Glomerular visceral epithelial cell (primary cell): Measurements from ENCODE around the gene ZNF407.

Experiments used
- DNase-seq: peaks from one replicate; pipeline ENCODE4 v3.0.0-alpha.2; 2016; ENCODE audit errors: extremely low spot score

ZNF407 gene

DNA sequence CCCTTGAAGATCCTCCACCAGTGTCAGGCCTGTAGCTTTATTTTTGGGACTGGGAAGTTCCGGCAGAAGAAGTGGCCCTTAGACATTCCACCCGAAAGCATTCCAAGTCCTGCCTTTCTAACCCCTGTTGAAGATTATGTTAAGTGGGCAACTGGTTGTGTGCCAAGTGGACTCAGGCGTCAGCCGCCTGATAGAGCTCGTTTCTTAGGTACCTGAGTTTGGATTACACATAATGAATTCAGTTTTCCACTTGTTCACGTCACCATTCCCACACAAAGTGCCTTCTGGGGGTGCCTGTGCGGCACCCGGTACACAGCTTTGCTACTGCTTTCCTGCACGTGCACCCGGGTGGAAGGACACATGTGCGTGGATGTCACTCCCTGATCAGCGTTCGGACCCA lies 454.8 kb downstream of the ZNF407 start:
- no peak for DNase-seq

DNA sequence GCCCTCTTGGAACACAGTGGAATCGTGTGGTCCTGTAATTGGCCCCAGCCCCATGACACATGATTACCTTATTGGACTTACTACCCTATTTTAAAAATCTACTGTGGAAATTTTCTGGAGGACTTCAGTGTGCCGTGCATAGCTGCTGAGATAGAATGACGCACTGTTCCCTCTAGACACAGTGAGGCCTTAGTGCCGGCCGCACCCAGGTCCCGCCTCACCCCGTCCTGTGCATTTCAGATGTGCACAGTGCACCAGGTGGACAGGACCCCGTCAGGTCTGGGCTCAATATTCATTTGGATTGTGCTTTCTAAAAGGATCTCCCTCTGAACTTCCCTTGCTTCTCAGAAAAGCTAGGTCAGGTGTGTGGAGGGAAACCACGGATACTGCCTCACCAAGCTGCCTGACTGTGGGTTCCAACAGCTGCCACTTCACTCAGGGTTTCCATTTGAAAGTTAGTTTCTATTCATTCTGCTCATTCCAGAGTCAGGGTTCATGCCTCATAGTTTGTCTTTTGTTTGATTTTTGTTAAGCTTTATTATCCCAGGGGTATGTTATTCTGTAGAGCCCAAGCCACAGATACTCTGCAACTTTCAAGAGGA lies 455.5 kb downstream of the ZNF407 start:
- no peak for DNase-seq

DNA sequence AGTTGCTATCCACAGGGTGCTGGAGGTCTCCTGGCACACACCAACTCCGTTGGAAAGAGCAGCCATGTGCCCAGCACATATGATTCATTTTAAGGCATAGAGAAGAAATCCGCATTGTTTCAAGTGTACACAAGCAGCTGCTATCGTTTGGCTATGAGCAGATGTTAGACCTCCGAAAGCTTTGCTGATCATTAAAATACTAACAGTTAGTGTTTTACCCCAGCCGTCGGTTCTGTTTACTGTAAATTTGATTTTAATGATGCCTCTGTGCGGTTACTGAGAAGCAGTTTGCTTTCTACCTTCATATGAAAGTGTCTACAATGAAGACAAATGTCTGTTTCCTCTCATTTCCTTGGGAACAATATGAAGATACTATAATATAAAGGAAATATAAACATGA lies 456.4 kb downstream of the ZNF407 start:
- no peak for DNase-seq

DNA sequence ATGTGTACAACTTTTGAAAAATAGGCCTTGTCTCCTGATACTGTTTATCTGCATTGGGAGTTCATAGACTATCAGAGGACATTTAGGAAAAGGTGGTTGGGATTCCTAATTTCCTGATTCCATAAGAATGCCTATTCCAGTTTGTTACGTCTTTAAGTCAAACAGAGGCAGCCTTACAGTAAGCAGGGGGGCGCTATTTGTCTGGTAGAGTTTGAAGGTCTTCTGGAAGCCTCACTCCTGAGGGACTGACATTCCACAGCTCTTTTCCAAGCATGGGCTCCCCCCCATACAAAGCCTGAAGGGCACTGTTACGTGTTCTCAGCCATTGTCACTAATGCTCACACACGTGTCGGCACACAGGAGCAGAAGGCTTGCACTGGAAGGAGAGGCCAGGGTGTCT lies 456.9 kb downstream of the ZNF407 start:
- no peak for DNase-seq

DNA sequence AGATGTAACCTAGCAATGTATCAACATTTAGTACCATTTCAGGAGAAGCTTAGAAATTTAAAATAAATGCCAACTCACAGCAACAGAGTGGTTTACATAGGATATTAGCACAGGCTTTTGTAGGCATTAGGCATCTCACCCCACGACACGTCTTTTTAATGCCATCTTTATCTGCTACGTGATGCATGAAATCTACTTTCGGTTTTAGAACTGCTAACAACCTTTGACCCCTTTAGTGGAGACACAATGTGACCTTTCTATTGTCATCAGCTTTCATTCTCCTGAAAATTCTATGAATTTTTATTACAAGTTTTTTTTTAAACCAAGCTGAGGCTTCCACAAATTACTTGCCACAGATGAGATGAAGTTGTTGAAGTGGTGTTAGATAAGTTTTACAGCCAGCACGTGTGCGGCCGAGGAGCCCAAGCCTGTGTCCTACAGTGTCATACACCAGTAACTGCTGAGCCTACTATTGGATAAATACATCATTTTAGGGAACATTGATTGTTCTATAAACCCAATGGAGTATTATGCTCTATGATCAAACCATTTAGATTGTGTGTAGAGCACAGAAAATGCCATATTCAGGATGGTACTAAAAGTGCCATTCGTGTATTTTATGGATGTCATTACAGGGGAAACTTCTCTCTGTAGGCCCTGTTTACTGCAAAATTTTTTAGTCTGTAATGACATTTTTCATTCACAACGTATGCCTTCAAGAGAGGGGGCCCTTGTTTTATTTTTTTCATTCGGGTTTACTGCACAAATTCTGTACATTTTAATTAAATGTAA lies 459.7 kb downstream of the ZNF407 start:
- no peak for DNase-seq

DNA sequence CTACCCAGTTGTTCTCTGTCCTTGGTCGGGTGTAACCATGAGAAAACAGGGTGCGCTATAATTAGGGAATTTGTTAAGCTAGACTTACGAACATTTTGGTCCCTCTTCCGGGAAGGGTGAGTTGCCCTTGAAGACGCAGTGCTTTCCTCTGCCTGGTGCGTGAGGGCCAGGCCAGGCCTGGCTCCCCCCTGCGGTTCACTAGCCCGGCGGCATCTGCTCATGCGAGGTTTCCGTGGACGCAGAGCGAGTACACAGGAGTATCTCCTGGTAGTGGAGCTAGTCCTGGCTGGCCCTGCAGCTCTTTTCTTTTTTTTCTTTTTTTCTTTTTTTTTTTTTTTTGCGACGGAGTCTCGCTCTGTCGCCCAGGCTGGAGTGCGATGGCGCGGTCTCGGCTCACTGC lies 462.5 kb downstream of the ZNF407 start:
- no peak for DNase-seq

DNA sequence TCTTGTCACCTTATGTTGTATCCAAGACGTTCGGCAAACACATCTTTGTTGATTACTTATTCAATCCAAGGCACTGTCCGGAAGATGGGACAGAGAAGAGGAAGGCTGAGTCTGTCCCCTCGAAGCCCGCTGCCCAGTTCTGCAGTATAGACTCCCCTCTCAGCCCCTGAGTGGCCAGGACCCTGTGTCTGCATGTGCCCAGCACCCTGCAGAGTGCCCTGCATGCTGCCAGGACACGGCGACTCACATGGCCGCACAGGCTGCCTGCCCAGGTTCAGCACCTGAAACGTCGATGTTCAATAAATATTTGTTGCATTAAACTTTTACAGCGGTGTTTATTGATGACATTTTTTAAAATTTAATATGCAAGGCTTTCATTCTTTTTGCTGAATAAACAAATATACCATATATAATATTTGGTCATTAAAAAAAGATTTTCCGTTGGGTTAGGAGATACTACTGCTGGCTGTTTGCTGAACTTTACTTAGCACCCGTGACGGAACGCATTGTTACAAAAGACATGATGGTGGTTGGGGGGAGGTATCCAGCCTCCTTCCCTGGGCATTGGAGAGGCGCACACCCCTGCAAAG lies 464.7 kb downstream of the ZNF407 start:
- no peak for DNase-seq

DNA sequence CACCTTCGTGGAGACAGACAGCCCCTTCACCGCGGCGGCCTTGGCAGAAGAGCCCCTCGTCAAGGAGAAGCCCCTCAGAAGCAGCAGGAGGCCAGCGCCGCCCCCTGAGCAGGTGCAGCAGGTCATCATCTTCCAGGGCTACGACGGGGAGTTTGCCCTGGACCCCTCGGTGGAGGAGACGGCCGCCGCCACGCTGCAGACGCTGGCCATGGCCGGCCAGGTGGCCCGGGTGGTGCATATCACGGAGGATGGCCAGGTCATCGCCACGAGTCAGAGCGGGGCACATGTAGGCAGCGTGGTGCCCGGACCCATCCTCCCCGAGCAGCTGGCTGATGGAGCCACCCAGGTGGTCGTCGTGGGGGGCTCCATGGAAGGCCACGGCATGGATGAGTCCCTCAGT lies 465.5 kb downstream of the ZNF407 start:
- no peak for DNase-seq

DNA sequence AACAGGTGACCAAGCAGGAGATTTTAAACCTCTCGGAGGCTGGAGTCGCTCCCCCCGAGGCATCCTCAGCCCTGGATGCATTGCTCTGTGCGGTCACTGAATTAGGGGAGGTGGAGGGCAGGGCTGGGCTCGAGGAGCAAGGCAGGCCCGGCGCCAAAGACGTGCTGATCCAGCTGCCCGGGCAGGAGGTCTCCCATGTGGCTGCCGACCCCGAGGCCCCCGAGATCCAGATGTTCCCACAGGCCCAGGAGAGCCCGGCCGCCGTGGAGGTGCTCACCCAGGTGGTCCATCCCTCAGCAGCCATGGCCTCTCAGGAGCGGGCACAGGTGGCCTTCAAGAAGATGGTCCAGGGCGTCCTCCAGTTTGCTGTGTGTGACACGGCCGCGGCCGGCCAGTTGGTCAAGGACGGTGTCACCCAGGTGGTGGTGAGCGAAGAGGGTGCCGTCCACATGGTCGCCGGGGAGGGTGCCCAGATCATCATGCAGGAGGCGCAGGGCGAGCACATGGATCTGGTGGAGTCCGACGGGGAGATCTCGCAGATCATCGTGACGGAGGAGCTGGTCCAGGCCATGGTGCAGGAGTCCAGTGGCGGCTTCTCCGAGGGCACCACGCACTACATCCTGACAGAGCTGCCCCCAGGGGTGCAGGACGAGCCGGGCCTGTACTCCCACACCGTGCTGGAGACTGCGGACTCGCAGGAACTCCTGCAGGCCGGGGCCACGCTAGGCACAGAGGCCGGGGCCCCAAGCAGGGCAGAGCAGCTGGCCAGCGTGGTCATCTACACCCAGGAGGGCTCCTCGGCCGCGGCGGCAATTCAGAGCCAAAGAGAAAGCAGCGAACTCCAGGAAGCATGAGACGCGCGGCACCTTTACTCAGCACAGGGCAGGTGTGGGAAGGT lies 466.2 kb downstream of the ZNF407 start:
- DNase-seq = no peak

DNA sequence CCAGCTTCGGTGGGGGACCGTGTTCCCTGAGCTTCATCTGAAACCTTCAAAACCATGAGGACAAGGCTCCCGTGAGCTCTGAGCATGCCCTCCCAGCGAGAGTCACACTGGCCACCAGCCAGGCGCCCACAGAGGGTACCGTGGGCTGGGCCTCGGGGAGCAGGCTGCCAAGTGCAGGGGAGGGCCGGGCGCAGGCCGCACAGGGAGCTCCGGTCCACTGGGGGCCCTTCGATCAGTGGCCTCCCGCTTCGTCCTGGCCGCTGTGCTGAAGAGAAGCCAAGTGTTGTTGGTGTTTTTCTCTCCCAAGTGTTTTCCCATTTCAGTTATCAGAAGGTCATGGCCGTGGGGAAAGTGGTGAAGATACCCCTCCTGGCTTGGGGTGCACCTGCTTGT lies 466.8 kb downstream of the ZNF407 start:
- DNase-seq = no peak

DNA sequence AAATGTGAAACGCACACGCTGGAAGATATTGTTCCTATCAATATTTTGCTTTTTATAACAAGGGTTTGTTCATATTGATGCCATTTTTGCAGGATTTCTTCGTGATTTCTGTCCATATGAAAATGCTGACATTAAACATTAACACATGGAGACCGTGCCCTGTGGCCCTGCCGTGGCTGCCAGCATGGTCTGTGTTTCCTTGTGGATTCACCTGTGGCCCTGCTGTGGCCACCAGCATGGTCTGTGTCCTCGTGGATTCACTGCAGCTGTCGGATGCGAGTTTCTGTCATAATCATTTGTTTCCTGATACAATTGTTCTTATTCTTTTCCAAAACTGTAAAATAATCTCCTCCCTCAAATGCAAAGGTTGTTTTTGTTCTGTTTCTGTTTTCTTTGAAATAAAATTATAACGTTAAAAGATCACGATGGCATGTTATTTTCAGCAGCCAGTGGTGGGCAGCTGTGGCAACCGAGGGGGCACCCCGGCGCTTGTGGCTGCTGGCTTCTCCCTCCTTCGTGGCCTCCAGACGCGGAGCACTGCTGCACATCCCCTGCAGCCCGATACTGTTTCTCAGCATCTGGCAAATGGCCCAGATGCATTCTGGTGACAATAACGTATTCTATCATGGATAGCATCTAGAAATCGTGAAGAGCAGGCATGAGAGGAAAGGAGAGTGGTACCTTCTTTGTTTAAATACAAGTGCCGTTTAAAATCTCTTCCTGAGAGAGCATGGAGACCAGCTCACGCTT lies 467.8 kb downstream of the ZNF407 start:
- DNase-seq = no peak

DNA sequence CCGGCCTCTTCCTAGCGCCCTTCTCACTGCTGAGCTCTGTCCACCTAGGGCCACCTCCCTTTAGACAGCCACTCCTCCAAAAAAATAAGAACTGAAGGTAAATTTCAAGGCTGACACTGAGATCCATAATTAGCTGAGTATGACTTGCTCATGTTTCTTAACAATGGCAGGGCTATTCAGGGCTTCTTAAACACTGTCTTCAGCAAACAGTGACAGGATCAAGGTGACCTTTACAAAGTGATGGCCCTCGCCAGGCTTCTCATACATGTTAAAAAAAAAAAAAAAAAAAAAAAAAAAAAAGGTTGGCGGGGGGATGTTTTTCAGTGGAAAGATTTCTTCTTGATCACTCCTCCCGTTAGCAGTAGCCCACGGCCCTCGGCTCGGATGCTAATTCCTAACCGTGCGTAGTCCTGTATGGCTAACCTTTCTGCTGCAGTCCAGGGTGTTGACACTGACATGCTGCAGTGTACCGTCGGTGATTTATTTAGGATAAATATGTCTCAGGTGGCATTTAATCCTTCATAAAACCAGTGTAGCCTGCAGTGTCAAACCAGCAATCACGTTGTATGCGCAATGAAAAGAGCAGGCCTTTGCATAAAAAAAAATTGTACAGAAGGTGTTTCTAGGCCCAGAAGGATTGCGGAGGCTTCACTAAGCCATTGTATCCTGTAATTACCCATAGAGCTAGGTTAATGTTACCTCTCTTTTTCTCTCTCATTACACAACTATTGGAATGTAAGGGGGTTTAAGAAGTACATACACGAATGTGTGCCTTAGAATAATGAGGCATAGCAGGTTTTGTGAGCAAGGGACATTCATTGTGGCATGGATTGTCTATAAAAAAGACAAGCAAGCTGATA lies 468.6 kb downstream of the ZNF407 start:
- DNase-seq = no peak

DNA sequence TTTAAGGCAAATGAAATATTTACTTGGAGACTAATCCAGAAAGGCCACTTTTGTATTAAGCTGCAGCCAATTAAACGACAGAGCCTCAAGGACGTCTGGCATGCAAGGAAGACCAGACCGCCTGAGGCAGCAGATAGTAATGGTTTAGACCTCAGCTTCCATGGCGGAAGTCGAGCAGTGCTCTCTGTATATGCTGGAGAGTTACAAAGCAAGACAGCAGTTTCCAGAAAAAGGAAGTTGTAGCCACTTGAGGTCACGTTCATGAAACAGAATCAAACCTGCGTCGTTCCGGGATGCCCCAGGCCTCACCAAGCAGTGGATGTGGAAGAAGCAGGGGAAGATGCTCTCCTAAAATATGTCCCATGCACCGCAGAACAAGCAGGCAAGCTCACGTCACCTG lies 469.3 kb downstream of the ZNF407 start:
- no peak for DNase-seq

DNA sequence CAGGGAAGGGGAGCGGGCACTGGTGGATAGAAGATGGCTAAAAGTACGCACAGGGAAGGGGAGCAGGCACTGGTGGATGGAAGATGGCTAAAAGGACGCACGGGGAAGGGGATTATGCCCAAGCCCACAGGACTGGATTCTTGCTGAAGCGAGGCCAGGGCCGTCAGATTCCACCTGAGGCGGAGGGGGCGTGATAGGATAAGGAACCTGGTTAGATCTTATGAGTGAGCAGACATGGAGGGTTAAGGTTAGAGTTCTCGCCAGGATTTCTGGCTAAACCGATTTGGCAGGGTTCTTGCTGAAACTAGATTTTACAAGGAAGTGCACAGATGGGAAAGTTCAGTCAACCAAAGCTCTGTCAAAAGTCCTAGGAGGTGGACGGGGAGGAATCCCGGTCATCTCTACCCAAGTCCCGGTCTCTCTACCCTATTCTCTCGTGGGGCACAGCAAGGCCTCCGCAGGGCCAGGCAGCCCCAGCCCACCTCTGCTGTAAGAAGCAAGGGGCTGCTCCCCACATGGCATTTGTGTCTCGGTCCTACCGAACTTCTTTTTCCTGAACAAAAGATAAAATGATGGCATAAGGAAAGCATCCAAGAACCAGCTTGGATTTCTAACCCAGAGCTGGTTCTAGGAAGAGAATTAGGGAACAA lies 470.5 kb downstream of the ZNF407 start:
- DNase-seq = no peak

DNA sequence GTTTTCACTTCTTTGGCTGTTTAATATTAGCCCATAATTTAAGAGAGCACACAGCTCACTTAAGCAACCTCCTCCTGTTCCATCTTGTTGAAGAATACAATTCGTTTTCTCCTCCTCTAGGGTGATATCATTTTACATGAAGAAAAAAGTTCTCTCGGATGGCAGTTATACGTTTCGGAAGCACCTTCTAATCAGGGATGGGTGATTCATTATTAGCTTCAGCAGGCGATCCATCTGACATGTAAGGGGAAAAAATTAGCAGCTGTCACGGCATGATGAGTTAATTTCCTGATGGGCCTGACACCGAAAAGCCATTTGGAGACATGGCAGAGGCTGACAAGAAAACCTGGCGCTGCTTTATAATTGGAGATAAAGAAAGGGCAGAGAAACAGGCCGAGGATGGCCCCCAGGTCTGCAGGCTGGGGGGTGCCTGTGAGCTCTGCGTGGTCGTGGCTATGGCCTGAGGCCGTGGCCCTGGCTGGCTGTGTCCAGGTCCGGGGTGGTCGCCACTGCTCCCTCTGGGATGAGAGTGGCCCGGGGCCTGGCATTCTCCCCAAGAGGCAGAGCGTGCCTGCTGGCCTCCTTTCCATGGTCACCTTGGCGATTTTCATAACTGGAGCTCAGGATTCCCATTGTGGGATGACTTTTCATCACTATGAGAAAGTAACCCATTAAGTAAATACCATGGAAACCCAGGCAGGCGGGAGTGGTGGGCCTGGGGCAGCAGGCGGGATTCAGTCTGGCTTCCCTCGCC lies 471.2 kb downstream of the ZNF407 start:
- DNase-seq = no peak

DNA sequence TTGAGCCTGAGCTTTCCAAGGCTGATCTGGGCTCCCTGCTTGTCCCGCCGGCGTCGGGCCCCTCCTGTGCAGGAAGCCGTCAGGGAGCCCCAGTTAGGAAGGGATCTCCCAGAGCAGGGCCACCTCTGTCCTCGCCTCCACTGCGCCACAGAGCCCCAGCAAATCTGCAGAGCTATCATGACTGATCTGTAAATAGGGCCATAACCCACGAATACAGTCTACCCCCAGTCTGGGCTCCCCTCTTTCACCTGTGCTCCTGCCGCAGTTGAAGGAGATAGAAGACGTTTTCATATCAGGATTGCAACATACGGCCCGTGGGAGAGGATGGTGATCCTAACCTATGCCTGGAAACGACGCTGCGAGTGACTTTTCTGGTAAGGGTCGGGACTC lies 472.6 kb downstream of the ZNF407 start:
- no peak for DNase-seq

DNA sequence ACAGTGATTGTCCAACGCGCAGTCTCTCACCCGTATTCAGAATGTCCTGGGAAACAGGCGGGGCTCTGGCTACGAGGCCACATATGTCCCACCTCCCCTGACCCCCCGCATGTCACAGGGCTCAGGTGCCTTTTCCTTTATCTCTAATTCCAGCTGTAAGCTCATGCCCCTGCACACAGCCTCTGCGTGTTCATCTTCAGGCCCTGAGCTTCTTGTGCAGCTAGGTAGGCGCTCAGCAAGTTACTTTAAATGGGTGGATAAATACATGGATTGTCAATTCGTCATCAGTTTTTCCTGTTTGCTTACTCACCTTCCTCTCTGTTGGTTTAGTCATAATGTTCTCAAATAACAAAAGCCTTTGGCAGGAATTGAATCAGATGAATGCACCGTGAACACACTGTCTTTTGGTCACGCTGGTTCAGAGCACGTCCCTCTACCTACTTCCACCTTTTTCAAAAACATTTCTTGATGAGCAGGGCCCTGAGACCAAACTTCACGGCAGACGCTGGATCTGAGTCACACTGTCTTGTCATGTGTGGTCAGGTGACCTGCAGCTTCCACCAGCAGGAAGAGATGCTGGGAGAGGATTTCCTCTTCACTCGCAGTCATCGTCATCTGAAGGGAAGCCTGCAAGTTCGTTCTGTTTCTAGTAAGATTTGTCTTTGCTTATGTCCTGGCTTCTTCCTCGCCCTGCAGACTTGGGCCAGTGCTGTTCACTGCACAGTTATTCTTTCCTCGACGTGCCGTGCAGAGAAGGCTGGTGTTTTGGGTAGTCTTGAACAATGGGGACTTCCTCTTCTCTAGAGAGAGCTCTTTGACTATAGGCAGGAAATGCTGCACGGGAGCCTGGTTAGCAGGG lies 473.2 kb downstream of the ZNF407 start:
- DNase-seq = peak; percentile 74

DNA sequence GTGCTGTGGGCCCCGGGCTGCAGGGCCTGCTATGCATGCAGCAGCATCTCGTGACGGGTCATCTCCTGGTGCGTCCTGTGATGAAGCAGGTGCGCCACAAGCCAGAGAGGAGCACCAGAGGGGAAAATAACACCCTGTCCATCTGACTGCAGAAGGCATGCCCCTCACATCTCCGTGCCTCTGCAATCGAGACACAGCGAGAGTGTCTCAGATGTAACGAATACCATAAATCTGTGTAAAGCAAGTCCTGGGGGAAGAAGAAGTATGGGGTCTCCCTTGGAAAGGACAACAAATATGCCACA lies 473.8 kb downstream of the ZNF407 start:
- DNase-seq = no peak
